Adrenal gland (tissue), 5 donors: ENCODE data around the gene BRD4.
"Not testable (repeated sequence)": the region's sequence is repeated elsewhere in the genome, so short reads cannot be mapped to it uniquely, and the experiment has no call there.

Experiments
- CTCF ChIP-seq, 6 experiments: fragments of 450-650 bp in 4 of 6; fragments of 200-600 bp in 2 of 6; sonication (generic) in 1 of 6; IDR thresholded peaks; 1 replicate in 5 of 6; 2 replicates in 1 of 6; pipeline versions ENCODE4 v1.5.1 to v1.8.0; 2016 to 2021; ENCODE audit warnings: antibody characterized with exemption in 6 of 6, mild to moderate bottlenecking in 2 of 6, moderate library complexity in 1 of 6
- POLR2A ChIP-seq, 2 donors: fragments of 450-650 bp; IDR thresholded peaks; one replicate each; pipeline ENCODE4 v1.6.1; 2017; ENCODE audit warnings: antibody characterized with exemption in 2 of 2, mild to moderate bottlenecking in 2 of 2, moderate library complexity in 1 of 2
- donor health status: DM: no; HTN: no; CAD: no.

GRCh38 chr19:15341328-15341727 lies 9.0 kb upstream of the BRD4 start:
- not testable (repeated sequence) for TF ChIP-seq POLR2A, CTCF (IDR thresholded peaks at IDR 0.05)
